Parietal lobe (tissue), 1 donor: ENCODE data around the gene TNFAIP1. TPM values are rescaled to one million over a fixed set of nuclear protein-coding genes. Genes with fewer than 3 reads are reported as not detected.

Experiments used
- total RNA-seq: library from RNA; depleted of rRNA; stranded (reverse); fragments of >200 nt; gene quantifications from one replicate; pipeline ENCODE4 v1.2.3, GENCODE V29; 2014

The TNFAIP1 gene
- 33.2 TPM for total RNA-seq

DNA sequence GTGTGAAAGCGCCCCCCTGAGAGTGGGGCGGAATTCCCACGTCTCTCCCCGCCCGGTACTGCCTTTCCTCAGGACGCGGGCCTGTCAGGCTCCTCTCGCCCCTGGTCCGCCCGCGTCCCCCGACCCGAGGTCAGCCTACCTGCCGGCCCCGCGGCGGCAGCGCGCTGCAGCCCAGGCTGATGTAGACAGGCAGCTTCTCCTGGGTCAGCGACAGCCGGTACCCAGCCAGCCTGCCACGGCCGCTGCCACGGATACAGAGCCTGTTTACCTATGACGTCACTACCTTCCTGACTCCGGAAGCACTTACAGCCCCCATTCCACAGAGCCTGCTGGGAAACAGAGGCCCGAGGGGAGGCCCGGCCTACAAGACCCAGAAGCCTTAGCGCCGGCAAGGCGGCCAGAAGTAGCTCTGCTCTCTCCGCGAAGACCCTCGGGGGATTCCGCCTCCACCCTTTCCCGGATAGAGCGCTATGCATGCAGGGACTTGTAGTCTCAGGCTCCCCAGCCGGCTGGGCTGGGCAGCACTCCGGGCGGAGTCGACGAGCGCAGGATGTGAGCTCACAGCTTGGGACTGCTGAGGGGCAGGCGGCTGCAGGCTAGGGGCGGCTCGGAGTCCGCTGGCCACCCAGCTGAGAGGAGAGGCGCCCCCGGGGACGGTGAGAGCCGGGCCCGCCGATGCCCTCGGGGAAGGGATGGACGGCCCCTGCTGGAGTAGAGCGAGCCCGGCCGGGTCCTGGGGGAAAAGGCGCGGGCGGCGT, at the start of gene TNFAIP1, which contains the start of gene IFT20:
Gene TNFAIP1 (plus strand): TSS at position 561 of the 758 bp plus-strand sequence. CDS start 3,761 bp downstream, outside the sequence.
Gene IFT20 (minus strand): TSS at position 272 of the 758 bp plus-strand sequence. CDS start 3,487 bp downstream, outside the sequence.

DNA sequence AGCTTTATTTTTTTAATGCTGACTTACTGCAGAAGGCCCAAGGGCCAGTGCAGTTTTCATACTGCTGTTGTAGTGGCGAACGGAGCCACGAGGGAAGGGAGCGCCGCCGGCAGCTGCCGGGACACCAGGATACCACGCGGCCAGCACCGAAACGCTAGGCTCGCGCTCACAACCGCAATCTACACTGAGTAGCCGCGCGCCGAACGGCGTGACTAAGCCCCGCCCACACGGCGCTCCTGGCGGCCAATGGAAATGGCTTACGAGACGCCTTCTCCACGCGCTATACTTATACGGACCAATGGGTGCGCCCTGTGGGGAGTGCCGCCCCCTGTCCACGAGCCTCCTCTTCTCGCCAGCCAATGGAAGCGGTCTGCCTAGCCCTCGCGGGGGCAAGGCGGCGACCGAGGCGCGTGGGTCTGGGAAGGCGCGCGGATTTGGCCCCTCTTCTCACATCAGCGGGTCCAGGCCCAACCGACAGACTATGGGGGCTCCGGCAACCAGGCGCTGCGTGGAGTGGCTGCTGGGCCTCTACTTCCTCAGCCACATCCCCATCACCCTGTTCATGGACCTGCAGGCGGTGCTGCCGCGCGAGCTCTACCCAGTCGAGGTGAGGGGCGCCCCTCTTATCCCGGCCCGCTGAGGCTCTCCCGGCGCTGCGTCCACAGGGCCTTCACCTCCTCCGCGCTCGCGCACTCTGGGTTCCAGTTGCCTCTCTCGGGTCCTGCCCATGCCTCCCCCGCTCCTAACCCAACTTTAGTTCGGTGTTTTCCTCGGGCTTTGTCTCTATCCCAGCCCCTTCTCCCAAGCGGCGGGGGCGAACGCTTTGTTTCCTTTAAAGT, 16.6 kb upstream of the TNFAIP1 start, which contains the start of gene TMEM97:
Gene TMEM97 (plus strand): TSS at position 442 of the 839 bp plus-strand sequence. CDS start 40 bp downstream, at position 482.

GRCh38 chr17:28357061-28357900, 21.7 kb downstream of the TNFAIP1 start, which contains the start of gene POLDIP2:
Gene POLDIP2 (minus strand): TSS chr17:28357527. CDS start chr17:28357448, 79 bp downstream.

GRCh38 chr17:28364665-28365363, 29.3 kb downstream of the TNFAIP1 start, which contains the start of gene SEBOX:
Gene SEBOX (minus strand): TSS chr17:28365199. CDS start chr17:28365151, 48 bp downstream.

DNA sequence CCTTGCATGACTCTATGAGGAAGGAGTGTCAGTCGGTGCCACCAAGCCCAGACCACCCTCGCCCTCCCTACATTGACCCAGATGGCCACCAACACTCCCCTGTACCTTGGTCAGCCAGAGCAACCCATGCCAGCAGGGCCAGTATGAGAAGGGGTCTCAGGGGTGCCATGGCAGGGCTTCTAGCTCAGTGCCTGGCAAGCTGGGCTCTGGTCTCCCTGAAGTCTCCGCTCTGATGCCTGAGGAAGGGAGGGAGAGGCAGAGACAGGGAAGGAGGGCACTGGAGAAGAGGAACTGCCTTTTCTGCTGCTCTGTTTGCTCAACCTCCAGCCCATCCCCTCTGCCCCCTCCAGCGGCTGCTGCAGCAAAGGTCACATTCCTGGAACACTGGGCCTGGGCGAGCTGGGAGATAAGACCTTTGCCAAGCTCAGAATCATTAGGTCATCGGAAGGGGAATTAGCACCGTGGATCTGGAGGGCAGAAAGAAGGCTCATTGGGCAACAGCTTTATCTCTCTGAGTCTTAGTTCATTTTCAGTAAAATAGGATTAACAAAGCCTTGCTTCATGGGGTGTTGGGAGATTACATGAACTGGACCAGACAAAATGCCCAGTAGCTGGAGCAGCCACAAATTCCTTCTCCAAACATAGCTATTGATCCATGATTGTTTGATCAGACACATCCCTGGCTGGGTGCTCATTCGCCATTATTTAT, 34.6 kb downstream of the TNFAIP1 start, which contains the start of gene VTN:
Gene VTN (minus strand): TSS at position 273 of the 709 bp plus-strand sequence. CDS start 104 bp downstream, at position 169.

GRCh38 chr17:28371245-28372202, 36.0 kb downstream of the TNFAIP1 start, which contains the start of gene SARM1:
Gene SARM1 (plus strand): TSS chr17:28371694. CDS start chr17:28372033, 339 bp downstream.

Other genes starting within 250 kb of the TNFAIP1 start
- 25.7 TPM for gene TMEM97, start 16.6 kb upstream of the TNFAIP1 start, total RNA-seq
- gene IFT20, start 289 bp upstream of the TNFAIP1 start, total RNA-seq = 42.3 TPM
- 37.9 TPM for gene POLDIP2, start 21.8 kb downstream of the TNFAIP1 start, total RNA-seq
- gene SEBOX, start 29.4 kb downstream of the TNFAIP1 start, total RNA-seq = not detected
- gene VTN, start 34.5 kb downstream of the TNFAIP1 start, total RNA-seq = 0.63 TPM
- gene SARM1, start 35.9 kb downstream of the TNFAIP1 start, total RNA-seq = 54.1 TPM
- 22.8 TPM for gene SLC46A1, start 70.5 kb downstream of the TNFAIP1 start, total RNA-seq
- gene SLC13A2, start 137.9 kb downstream of the TNFAIP1 start, total RNA-seq = not detected
- gene FOXN1, start 170.6 kb downstream of the TNFAIP1 start, total RNA-seq = not detected
- gene UNC119, start 216.9 kb downstream of the TNFAIP1 start, total RNA-seq = 34.4 TPM
- 24.4 TPM for gene PIGS, start 235.8 kb downstream of the TNFAIP1 start, total RNA-seq
- 71.1 TPM for gene ALDOC, start 241.1 kb downstream of the TNFAIP1 start, total RNA-seq